ENCODE measurements around the gene THTPA. TPM values are rescaled to one million over a fixed set of nuclear protein-coding genes. Genes with fewer than 3 reads are reported as not detected.

The THTPA gene
- total and polyA plus RNA-seq, 2 of the 13 experiments (the other 11 are each of a cell fraction or from before 2014, with no cell fraction given) = 7.4 to 8.7 TPM

GRCh38 chr14:23555882-23556699 is at the start of gene THTPA (continued):
- TF ChIP-seq MEF2D (CRISPR knock-in tag; IDR thresholded peaks at IDR 0.05) (peak; percentile 96), ZFYVE20 (CRISPR knock-in tag; IDR thresholded peaks at IDR 0.05; ENCODE audit: borderline replicate concordance, low read depth) (peak; percentile 86; the same call in 1 of the 2 replicates), WIZ (CRISPR knock-in tag; IDR thresholded peaks at IDR 0.05) (peak; percentile 94; the same call in 1 of the 2 replicates), ZSCAN29 (CRISPR knock-in tag; conservative IDR thresholded peaks at IDR 0.05) (peak; percentile 95), MIXL1 (CRISPR knock-in tag; IDR thresholded peaks at IDR 0.05) (peak; percentile 69; the same call in 1 of the 2 replicates), SYNCRIP (IDR thresholded peaks at IDR 0.05; ENCODE audit: insufficient read depth, low read depth, low read length) (no peak), MEIS1 (CRISPR knock-in tag; IDR thresholded peaks at IDR 0.05; ENCODE audit: borderline replicate concordance) (peak; percentile 99), FOXP1 (IDR thresholded peaks at IDR 0.05) (no peak), FOXP1 (CRISPR knock-in tag; IDR thresholded peaks at IDR 0.05) (peak; percentile 41), E2F5 (CRISPR knock-in tag; conservative IDR thresholded peaks at IDR 0.05) (peak; percentile 84; the same call in 1 of the 2 replicates), ZNF552 (CRISPR knock-in tag; IDR thresholded peaks at IDR 0.05; ENCODE audit: borderline replicate concordance) (peak; percentile 99), HNRNPK (IDR thresholded peaks at IDR 0.05; ENCODE audit: low read depth, low read length, poor library complexity, severe bottlenecking) (no peak), KMT2B (CRISPR knock-in tag; IDR thresholded peaks at IDR 0.05) (peak; percentile 98), CSRNP2 (CRISPR knock-in tag; conservative IDR thresholded peaks at IDR 0.05; ENCODE audit: low read depth) (no peak), TEAD2 (CRISPR knock-in tag; IDR thresholded peaks at IDR 0.05) (no peak), ZNF615 (CRISPR knock-in tag; IDR thresholded peaks at IDR 0.05; ENCODE audit: borderline replicate concordance) (no peak), NFYC (CRISPR knock-in tag; IDR thresholded peaks at IDR 0.05) (peak; percentile 60), ZBTB44 (CRISPR knock-in tag; IDR thresholded peaks at IDR 0.05) (peak; percentile 93), FOXK1 (CRISPR knock-in tag; IDR thresholded peaks at IDR 0.05; ENCODE audit: borderline replicate concordance, low read depth) (peak; percentile 98), ZNF605 (CRISPR knock-in tag; IDR thresholded peaks at IDR 0.05) (peak; percentile 100), ZNF382 (CRISPR knock-in tag; IDR thresholded peaks at IDR 0.05; ENCODE audit: borderline replicate concordance) (no peak), IRF1 (CRISPR knock-in tag; IDR thresholded peaks at IDR 0.05; ENCODE audit: low read depth) (peak; percentile 94; the same call in 1 of the 2 replicates), ZNF841 (CRISPR knock-in tag; IDR thresholded peaks at IDR 0.05; ENCODE audit: borderline replicate concordance) (0 out of 2 replicates have a peak, but pooled peaks have one; percentile 37), ETV5 (CRISPR knock-in tag; IDR thresholded peaks at IDR 0.05; ENCODE audit: borderline replicate concordance) (peak; percentile 95), NR2F2 (IDR thresholded peaks at IDR 0.05; ENCODE audit: borderline replicate concordance, low read depth) (no peak)

Data from HepG2 (cell line).